Astrocyte of the spinal cord (primary cell): ENCODE measurements around the gene DOLPP1.

ENCODE experiments used
- DNase-seq: peaks from one replicate; pipeline ENCODE4 v3.0.0; 2011; ENCODE audit warnings: low read depth, low spot score
- H3K4me3 ChIP-seq: 2 replicates; pipeline ENCODE4 v1.5.1; 2011; ENCODE audit warnings: low read depth, mild to moderate bottlenecking, low read length, moderate library complexity
- in situ Hi-C: cut with HindIII; loops from 2 replicates; pipeline ENCODE4 v1.10.0; 2017; ENCODE audit warnings: low sequenced_read_pairs
- TF ChIP-seq, protein P1 (sequence below): IDR thresholded peaks from 2 replicates; pipeline ENCODE4 v1.5.1; 2012; ENCODE audit warnings: low read depth, mild to moderate bottlenecking, low read length, inconsistent platforms

DOLPP1 gene

DNA sequence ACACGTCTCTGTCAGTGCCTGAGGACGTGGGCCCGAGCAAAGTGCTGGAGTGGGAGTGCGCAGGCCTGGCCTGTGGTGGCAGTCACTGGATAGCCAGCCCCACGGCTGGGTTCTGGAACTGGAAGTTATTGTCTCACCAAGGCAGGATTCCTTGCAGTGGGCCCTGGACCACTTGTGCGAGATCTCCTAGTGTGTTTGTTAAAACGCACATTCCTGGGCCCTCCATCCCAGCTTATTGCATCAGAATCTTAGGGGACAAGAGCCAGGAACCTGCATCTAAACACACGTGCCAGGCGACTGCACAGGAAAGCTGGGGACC lies 57.2 kb downstream of the DOLPP1 start:
- TF ChIP-seq, protein P1, sequence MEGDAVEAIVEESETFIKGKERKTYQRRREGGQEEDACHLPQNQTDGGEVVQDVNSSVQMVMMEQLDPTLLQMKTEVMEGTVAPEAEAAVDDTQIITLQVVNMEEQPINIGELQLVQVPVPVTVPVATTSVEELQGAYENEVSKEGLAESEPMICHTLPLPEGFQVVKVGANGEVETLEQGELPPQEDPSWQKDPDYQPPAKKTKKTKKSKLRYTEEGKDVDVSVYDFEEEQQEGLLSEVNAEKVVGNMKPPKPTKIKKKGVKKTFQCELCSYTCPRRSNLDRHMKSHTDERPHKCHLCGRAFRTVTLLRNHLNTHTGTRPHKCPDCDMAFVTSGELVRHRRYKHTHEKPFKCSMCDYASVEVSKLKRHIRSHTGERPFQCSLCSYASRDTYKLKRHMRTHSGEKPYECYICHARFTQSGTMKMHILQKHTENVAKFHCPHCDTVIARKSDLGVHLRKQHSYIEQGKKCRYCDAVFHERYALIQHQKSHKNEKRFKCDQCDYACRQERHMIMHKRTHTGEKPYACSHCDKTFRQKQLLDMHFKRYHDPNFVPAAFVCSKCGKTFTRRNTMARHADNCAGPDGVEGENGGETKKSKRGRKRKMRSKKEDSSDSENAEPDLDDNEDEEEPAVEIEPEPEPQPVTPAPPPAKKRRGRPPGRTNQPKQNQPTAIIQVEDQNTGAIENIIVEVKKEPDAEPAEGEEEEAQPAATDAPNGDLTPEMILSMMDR: no peak
- in situ Hi-C loops: no loop called here
- no peak for DNase-seq
- H3K4me3 ChIP-seq: no peak overlapping the region

DNA sequence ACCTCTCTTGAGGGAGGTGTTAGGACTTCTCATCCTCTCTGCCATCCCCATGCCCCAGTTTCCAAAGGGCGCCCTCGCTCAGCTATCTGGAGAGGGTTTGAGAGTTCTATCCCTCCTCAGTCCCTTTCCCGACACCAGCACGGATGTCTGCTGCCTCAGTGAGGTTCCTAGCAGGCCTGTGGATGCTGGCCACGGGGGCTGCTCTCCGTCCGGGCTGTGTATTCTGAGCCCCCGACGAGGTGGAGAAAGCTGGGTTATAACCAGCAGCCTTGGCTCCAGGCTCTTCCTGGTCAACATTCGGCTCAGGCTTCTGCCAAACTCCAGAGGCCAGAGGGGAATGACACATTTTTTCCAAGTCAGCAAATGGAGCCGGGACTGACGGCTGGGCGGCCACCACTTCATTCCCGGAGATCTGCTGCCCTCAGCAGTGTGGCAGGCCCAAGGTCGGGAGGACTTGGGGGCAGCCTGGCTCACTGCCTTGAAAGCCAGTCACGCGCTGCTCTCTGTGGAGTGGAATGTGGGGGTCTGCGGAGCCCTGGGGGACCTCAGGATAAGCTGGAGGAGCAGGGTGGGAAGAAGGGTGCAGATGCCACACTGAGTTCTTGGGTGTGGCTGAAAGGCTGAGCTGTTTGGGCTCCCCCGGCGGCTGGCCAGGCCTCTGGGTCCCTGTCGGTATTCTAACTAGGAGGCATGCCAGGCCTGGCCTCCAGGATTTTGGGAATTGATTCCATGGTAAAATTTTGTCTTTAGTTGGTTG lies 57.7 kb downstream of the DOLPP1 start:
- TF ChIP-seq, protein P1: no peak
- in situ Hi-C loops: no loop called here
- H3K4me3 ChIP-seq: no peak overlapping the region
- no peak for DNase-seq

DNA sequence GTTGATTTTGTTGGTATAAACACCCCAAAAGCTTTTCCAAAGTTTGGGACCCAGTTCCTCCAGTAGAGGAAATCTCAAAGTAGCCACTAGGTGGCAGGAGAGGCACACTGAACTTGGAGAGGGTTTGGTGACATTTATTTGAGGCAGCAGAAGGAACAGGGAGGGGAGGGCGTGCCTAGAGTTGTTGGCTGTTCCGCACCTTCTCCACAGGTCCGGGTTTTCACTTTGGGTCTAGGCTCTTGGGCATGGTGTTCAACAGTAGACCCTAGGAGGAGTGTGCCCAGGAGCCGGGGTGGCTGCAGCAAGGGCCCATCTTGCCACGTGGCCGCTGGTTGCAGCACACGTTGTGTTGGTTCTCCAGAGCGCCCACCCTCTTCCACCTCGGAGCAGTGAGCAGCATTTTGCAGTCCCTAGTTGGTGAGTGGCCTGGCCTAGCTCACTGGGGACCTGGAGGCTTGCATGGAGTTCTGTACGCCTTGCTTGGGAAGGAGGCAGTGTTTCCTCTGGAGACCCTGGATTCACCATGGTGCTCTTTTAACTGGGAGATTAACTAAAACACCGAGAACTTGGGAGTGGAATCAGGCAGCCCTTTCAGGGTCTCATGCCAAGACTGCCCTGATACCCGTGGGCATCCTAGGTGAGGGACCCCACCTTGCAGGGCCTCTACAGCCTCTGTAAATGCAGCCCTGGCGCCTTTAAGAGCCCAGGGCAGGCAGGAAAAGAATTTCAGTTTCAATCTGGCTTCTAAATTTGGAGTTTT lies 58.5 kb downstream of the DOLPP1 start:
- H3K4me3 ChIP-seq: peak overlapping the region; percentile 16
- TF ChIP-seq, protein P1: peak; percentile 81
- peak; percentile 87 for DNase-seq
- in situ Hi-C loops: no loop called here

DNA sequence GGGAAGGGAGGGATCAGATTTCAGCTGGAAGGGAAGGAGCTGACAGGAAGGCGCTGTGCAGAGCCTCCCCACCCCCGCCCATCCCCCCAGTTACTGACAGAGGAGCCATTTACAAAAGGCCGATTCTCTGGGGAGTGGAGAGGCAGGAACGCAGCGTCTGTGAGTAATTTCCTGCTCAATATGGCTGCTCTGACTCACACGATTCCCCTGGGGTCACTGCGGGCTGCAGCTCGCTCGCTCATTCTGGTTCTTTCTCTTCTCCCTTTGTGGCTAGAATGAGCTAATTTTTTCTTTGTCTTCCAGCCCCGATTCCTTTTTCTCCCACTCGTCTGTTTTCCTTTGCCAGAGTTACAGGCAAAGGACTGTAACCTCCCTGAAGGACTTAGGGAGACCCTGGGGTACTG lies 59.1 kb downstream of the DOLPP1 start:
- in situ Hi-C loops: no loop called here
- H3K4me3 ChIP-seq: peak overlapping the region; percentile 30
- TF ChIP-seq, protein P1: no peak

More for the DNA sequence above, 59.1 kb downstream of the DOLPP1 start:
- DNase-seq: peak; percentile 100
